Measurements from ENCODE around the gene FABP3.

Gene FABP3

DNA sequence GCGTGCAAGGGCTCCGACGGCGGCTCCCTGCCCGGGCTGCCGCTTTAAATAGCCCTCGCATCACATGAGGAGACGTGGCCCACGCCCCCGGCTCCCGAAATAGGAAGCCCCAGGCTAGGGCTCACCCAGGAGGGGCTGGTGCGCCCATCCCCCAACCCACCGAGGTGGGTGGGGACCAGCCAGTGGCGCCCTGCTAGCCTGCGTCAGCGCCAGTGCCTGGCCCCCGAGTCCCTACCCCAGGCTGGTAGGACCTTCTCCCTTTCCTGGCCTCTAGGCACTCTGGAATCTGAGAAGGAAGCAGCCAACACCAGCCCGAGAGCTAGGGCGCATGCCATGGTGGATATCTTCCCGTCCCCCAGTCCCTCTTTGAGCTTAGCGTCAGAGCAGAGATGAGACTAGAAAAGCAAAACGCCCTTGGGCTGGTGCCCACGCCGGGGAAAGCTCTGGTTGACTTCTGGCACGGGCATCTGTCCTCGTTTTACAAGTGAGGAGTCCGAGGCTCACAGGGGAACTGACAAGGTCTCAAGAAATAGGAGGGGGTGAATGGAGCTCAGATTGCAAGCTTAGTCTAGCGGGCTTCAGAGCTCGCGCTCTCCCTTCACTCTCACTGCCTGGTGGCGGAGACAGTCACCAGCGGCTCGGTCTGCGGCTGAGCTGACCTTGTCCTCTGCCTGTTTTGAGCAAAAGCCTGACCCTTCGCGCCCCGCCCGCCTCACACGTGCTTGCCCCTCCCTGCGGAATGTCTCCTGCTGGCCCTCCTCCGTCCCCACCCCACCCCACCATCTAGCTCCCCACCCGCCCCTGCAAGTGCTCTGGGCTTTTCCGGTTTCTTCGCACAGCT lies at the start of gene FABP3:
Gene FABP3 (minus strand): TSS at position 21 of the 841 bp plus-strand sequence. CDS start 62 bp downstream, outside the sequence.
- no peaks in the 10 kb centered on the region for H4K20me1 ChIP-seq (ENCODE audit: insufficient read depth, low read length)
- H3K4me2 ChIP-seq (ENCODE audit: low read depth, low read length): no peak within 1 kb of the TSS
- H2AFZ ChIP-seq (ENCODE audit: low read length): no peak within 1 kb of the TSS
- H3K9me2 ChIP-seq (replicated peaks; ENCODE audit: insufficient read depth, low read length): no peaks in the 10 kb centered on the region
- no peak within 1 kb of the TSS for H3K9ac ChIP-seq (ENCODE audit: low read length)
- no peaks in the 10 kb centered on the region for H3F3A ChIP-seq (ENCODE audit: insufficient read depth, low read length)
- no peaks in the 10 kb centered on the region for H3K27me3 ChIP-seq (replicated peaks; ENCODE audit: insufficient read depth, low read length)
- DNase-seq: no peak
- H3K79me2 ChIP-seq (ENCODE audit: low read length): no peaks in the 10 kb centered on the region
- no peaks in the 10 kb centered on the region for H3K4me1 ChIP-seq (ENCODE audit: low read length)
- H3K4me3 ChIP-seq (ENCODE audit: low read length): no peak within 1 kb of the TSS
- H3K27ac ChIP-seq (ENCODE audit: low read length): no peak within 1 kb of the TSS
- H3K9me3 ChIP-seq (replicated peaks; ENCODE audit: insufficient read depth, low read length): no peaks in the 10 kb centered on the region
- no peaks in the 10 kb centered on the region for H3K36me3 ChIP-seq (replicated peaks; ENCODE audit: insufficient read depth, low read length)
- TF ChIP-seq EZH2phosphoT487 (IDR thresholded peaks at IDR 0.05; ENCODE audit: low read length) (no peak), EZH2 (optimal IDR thresholded peaks at IDR 0.05; ENCODE audit: low read depth, low read length) (no peak)
- TF ChIP-seq, protein P1, sequence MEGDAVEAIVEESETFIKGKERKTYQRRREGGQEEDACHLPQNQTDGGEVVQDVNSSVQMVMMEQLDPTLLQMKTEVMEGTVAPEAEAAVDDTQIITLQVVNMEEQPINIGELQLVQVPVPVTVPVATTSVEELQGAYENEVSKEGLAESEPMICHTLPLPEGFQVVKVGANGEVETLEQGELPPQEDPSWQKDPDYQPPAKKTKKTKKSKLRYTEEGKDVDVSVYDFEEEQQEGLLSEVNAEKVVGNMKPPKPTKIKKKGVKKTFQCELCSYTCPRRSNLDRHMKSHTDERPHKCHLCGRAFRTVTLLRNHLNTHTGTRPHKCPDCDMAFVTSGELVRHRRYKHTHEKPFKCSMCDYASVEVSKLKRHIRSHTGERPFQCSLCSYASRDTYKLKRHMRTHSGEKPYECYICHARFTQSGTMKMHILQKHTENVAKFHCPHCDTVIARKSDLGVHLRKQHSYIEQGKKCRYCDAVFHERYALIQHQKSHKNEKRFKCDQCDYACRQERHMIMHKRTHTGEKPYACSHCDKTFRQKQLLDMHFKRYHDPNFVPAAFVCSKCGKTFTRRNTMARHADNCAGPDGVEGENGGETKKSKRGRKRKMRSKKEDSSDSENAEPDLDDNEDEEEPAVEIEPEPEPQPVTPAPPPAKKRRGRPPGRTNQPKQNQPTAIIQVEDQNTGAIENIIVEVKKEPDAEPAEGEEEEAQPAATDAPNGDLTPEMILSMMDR (IDR thresholded peaks at IDR 0.05; ENCODE audit: low read length): no peak

DNA sequence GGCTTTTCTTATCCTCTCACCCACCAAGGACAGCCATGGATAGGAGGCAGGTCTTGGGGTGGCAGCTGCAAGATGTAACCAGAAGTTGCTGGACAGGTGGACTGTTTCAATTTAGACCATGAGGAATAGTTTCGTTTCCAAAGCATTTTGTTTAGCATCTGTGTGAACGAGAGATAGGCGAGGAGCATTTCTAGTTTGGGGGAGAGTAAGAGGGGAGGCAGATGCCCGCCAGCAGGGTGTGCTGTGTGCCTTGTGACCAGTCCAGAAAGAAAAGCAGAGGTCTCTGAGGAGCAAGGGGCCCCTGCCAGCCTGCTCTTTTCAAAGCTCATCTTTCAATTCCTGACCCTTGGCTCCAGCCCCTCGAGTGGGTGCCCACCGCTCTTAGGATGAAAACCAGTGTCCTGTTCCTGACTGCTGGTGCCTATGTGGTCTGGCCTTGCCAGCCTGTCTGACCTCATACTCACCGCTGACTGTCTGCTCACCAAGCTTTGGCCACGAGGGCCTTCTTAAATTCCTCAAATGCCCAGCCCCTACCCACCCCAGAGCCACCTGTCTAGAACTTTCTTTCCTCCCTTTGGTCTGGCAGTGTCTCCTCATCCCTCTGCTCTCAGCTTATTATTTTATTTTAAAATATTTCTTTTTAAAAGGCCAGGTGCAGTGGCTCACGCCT lies 48.6 kb upstream of the FABP3 start:
- Histone ChIP-seq H3K27me3 (replicated peaks; ENCODE audit: insufficient read depth, low read length) (peaks cover 12% of the 10 kb centered on the region; the same call in 1 of the 2 replicates), H2AFZ (ENCODE audit: low read length) (no peak overlapping the region), H3F3A (ENCODE audit: insufficient read depth, low read length) (peaks cover 19% of the 10 kb centered on the region), H3K79me2 (ENCODE audit: low read length) (no peaks in the 10 kb centered on the region), H3K4me1 (ENCODE audit: low read length) (peaks cover 27% of the 10 kb centered on the region), H3K9me2 (replicated peaks; ENCODE audit: insufficient read depth, low read length) (no peaks in the 10 kb centered on the region), H3K9me3 (replicated peaks; ENCODE audit: insufficient read depth, low read length) (no peaks in the 10 kb centered on the region), H3K9ac (ENCODE audit: low read length) (no peak overlapping the region), H3K27ac (ENCODE audit: low read length) (no peak overlapping the region), H3K4me2 (ENCODE audit: low read depth, low read length) (no peak overlapping the region), H3K36me3 (replicated peaks; ENCODE audit: insufficient read depth, low read length) (no peaks in the 10 kb centered on the region), H3K4me3 (ENCODE audit: low read length) (no peak overlapping the region), H4K20me1 (ENCODE audit: insufficient read depth, low read length) (no peaks in the 10 kb centered on the region)
- TF ChIP-seq EZH2phosphoT487 (IDR thresholded peaks at IDR 0.05; ENCODE audit: low read length): no peak
- TF ChIP-seq EZH2 (optimal IDR thresholded peaks at IDR 0.05; ENCODE audit: low read depth, low read length): no peak
- TF ChIP-seq, protein P1 (IDR thresholded peaks at IDR 0.05; ENCODE audit: low read length): peak; percentile 72
- peak; percentile 57 for DNase-seq

DNA sequence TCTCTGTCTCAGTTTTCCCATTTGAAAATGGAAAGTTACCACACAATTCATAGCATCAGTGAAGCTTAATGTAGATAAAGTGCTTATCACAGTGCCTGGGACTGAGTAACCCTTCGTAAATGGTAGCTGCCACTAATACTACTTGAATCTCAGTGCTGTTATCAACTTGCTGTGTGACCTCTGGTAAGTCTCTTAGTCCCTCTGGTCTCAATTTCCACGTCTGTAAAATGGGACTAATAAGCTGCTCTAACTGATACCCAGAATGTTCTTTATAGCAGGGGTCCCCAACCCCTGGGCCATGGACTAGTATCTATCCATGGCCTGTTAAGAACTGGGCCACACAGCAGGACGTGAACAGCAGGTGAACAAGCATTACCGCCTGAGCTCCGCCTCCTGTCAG lies 47.8 kb upstream of the FABP3 start:
- Histone ChIP-seq H4K20me1 (ENCODE audit: insufficient read depth, low read length) (no peaks in the 10 kb centered on the region), H3K9me2 (replicated peaks; ENCODE audit: insufficient read depth, low read length) (no peaks in the 10 kb centered on the region), H3K9ac (ENCODE audit: low read length) (no peak overlapping the region), H3F3A (ENCODE audit: insufficient read depth, low read length) (peaks cover 19% of the 10 kb centered on the region), H2AFZ (ENCODE audit: low read length) (no peak overlapping the region), H3K4me1 (ENCODE audit: low read length) (peaks cover 19% of the 10 kb centered on the region), H3K36me3 (replicated peaks; ENCODE audit: insufficient read depth, low read length) (no peaks in the 10 kb centered on the region), H3K79me2 (ENCODE audit: low read length) (no peaks in the 10 kb centered on the region), H3K4me3 (ENCODE audit: low read length) (no peak overlapping the region), H3K9me3 (replicated peaks; ENCODE audit: insufficient read depth, low read length) (no peaks in the 10 kb centered on the region), H3K27ac (ENCODE audit: low read length) (no peak overlapping the region), H3K27me3 (replicated peaks; ENCODE audit: insufficient read depth, low read length) (peaks cover 12% of the 10 kb centered on the region), H3K4me2 (ENCODE audit: low read depth, low read length) (no peak overlapping the region)
- TF ChIP-seq, protein P1 (IDR thresholded peaks at IDR 0.05; ENCODE audit: low read length): no peak
- no peak for TF ChIP-seq EZH2phosphoT487 (IDR thresholded peaks at IDR 0.05; ENCODE audit: low read length)
- no peak for TF ChIP-seq EZH2 (optimal IDR thresholded peaks at IDR 0.05; ENCODE audit: low read depth, low read length)
- DNase-seq: no peak

Data from MM.1S (cell line).